Heart left ventricle (tissue), 16 donors: Measurements from ENCODE around the gene MPST. TPM values are rescaled to one million over a fixed set of nuclear protein-coding genes. Genes with fewer than 3 reads are reported as not detected.

Experiments
- ATAC-seq, 4 donors: fragments of 200-7000 bp; cut with Tn5 transposase; one replicate each; pipeline ENCODE4 v1.9.1; 2020 to 2022; ENCODE audit warnings: moderate library complexity in 4 of 4, mild to moderate bottlenecking in 3 of 4, moderate number of reproducible peaks in 1 of 4
- DNase-seq, 5 donors: peaks; one replicate each; pipeline ENCODE4 v3.0.0-alpha.2; 2020
- H3K27ac ChIP-seq, 12 donors: fragments of 200-600 bp; sonication (generic) in 4 of 12; one replicate each; pipeline versions ENCODE4 v1.5.0 to v1.8.0; 2016 to 2022; ENCODE audit warnings: mild to moderate bottlenecking in 2 of 12
- H3K27me3 ChIP-seq, 9 donors: fragments of 200-600 bp; sonication (generic) in 2 of 9; one replicate each; pipeline versions ENCODE4 v1.5.1 to v1.8.0; 2016 to 2022; ENCODE audit warnings: mild to moderate bottlenecking in 3 of 9
- H3K36me3 ChIP-seq, 9 donors: fragments of 200-600 bp; sonication (generic) in 2 of 9; one replicate each; pipeline versions ENCODE4 v1.5.0 to v1.8.0; 2018 to 2022; ENCODE audit warnings: mild to moderate bottlenecking in 2 of 9
- H3K4me1 ChIP-seq, 12 donors: fragments of 200-600 bp; sonication (generic) in 4 of 12; one replicate each; pipeline versions ENCODE4 v1.5.0 to v1.8.0; 2016 to 2022; ENCODE audit warnings: mild to moderate bottlenecking in 3 of 12
- H3K4me3 ChIP-seq, 12 donors: fragments of 200-600 bp; sonication (generic) in 4 of 12; one replicate each; pipeline versions ENCODE4 v1.5.0 to v1.8.0; 2017 to 2022; ENCODE audit warnings: mild to moderate bottlenecking in 9 of 12, moderate library complexity in 4 of 12
- H3K9me3 ChIP-seq, 12 donors: fragments of 200-600 bp; sonication (generic) in 4 of 12; one replicate each; pipeline versions ENCODE4 v1.5.0 to v1.8.0; 2016 to 2022; ENCODE audit warnings: mild to moderate bottlenecking in 1 of 12
- POLR2A ChIP-seq, 2 donors: fragments of 450-650 bp; IDR thresholded peaks; one replicate each; pipeline ENCODE4 v1.6.1; 2017; ENCODE audit warnings: antibody characterized with exemption in 2 of 2, mild to moderate bottlenecking in 2 of 2, moderate library complexity in 2 of 2
- WGBS, 4 donors: extraction: QIAGEN DNeasy Blood & Tissue Kit in 2 of 4; methylation state at CpG; one replicate each; pipeline versions ENCODE4 v1.1.5 to v1.1.7; 2013 to 2018; 5-methylcytosine and 5-hydroxymethylcytosine counted together
- intact Hi-C, 10 donors: fragments of 100-400 bp; cut with DNase I; formaldehyde crosslinking; loops; one replicate each; pipeline versions ENCODE4 v1.11.1 to v1.14.2; 2022
- polyA plus RNA-seq, 2 donors: library from polyadenylated mRNA; stranded (reverse); fragments of 200-250 nt; gene quantifications; one replicate each; pipeline ENCODE4 v1.2.3, GENCODE V29; 2013
- total RNA-seq, 9 donors: library from RNA; depleted of rRNA in 2 of 9; stranded (reverse); fragments of >200 nt in 2 of 9; fragmentation: NEBNext Ultra II Directional in 3 of 9; extraction: Animal tissue kit (Norgen Biotek cat#: 25700) in 3 of 9; gene quantifications; one replicate each; pipeline versions ENCODE4 v1.1.0 to v1.2.4, GENCODE V29; 2016 to 2023
- TF ChIP-seq, protein P1 (sequence below), 12 donors: fragments of 200-600 bp; sonication (generic) in 4 of 12; IDR thresholded peaks; one replicate each; pipeline versions ENCODE4 v1.5.0 to v1.8.0; 2018 to 2022; ENCODE audit warnings: antibody characterized with exemption in 12 of 12, mild to moderate bottlenecking in 5 of 12
- donor health status: ischemic (EF 13 %, LVEDD 7.1; RV severe dilation, severe dysfunction).
- donor health status: healthy with polysubstance abuse.
- donor health status: DM: no; HTN: yes; CAD: no.
- donor health status: DM: no; HTN: no; CAD: no.
- donor health status: ischemic (EF 25% LVEDD 6.9; RV normal size, moderate dysfunction).
- donor health status: ischemic (EF 25% LVEDD 5.7; RV mildly dilated, moderate dysfunction).
- donor health status: healthy.
- donor health status: DM: yes; HTN: yes; CAD: no.
- donor health status: ischemic (EF 35%, LVEDD 5.7; RV mildly dilated, moderate dysfunction).
- donor health status: nonischemic (EF 11% LVEDD 7.7; RV severe dilation, severe dysfunction).
- donor health status: DM: yes; HTN: yes; CAD: no.
- donor health status: PGD.
- donor health status: ischemic (EF 29% LVEDD 5.4; RV normal size, mild dysfunction).
- donor health status: nonischemic (EF 23%, LVEDD 6.1; RV moderate dilation, normal function).

Gene MPST
- total and polyA plus RNA-seq, 11 donors = 27.5 to 157 (median 59.9) TPM

DNA sequence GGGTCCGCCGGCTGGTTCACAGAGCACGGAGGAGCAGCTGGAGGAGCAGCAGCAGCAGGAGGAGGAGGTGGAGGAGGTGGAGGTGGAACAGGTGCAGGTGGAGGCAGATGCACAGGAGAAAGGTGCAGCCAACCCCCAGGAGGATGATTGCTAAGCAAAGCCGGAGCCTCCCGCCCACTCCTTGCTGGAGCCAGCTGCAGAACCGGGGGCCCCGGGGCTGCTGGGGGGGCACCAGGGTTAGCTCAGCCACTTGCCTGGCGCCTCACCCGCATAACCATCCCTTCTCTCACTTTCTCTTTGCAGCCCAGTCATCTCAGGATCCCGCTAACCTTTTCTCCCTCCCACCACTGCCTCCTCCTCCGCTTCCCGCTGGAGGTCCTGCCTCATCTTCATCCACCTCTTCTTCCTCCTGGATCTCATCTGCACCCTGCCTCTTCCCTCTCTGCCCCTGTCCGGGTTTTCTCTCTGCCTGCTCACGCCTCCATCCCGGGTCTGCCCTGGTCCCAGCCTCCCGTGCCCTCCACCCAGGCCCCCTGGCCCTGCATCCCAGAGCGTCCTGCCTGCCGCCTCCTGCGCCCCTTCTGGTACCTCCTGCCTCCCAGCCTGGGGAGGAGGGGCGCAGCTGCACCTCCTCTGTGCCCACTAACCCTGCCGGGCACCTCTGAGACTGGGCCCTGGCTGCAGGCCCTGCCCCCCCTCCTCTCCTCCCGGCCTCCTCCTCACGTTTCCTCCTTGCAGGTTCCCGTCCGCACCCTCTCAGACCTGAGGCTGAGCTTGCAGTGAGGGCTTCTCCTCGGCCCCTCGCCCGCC lies 41.5 kb downstream of the MPST start:
- intact Hi-C loops = no loop called here
- no peak overlapping the region for H3K4me3 ChIP-seq
- H3K36me3 ChIP-seq = peaks cover 0 to 54% (median 13%) of the 10 kb centered on the region in 9 donors
- 89 to 92% (median 91%) methylated on average over 28 of the region's 28 CpGs for WGBS, 4 donors
- H3K27ac ChIP-seq = no peak overlapping the region
- H3K27me3 ChIP-seq = no peaks in the 10 kb centered on the region
- TF ChIP-seq, protein P1, sequence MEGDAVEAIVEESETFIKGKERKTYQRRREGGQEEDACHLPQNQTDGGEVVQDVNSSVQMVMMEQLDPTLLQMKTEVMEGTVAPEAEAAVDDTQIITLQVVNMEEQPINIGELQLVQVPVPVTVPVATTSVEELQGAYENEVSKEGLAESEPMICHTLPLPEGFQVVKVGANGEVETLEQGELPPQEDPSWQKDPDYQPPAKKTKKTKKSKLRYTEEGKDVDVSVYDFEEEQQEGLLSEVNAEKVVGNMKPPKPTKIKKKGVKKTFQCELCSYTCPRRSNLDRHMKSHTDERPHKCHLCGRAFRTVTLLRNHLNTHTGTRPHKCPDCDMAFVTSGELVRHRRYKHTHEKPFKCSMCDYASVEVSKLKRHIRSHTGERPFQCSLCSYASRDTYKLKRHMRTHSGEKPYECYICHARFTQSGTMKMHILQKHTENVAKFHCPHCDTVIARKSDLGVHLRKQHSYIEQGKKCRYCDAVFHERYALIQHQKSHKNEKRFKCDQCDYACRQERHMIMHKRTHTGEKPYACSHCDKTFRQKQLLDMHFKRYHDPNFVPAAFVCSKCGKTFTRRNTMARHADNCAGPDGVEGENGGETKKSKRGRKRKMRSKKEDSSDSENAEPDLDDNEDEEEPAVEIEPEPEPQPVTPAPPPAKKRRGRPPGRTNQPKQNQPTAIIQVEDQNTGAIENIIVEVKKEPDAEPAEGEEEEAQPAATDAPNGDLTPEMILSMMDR (IDR thresholded peaks at IDR 0.05) = no peak
- no peak for ATAC-seq
- H3K9me3 ChIP-seq = no peaks in the 10 kb centered on the region
- H3K4me1 ChIP-seq = no peaks in the 10 kb centered on the region
- DNase-seq = peak in 1 of 5 donors; percentile 15

GRCh38 chr22:37061611-37062375 lies 42.3 kb downstream of the MPST start:
- intact Hi-C loops = no loop called here
- no peak overlapping the region for H3K4me3 ChIP-seq
- peaks cover 0 to 47% (median 13%) of the 10 kb centered on the region in 9 donors for H3K36me3 ChIP-seq
- no peaks in the 10 kb centered on the region for H3K9me3 ChIP-seq
- H3K4me1 ChIP-seq = no peaks in the 10 kb centered on the region
- peaks cover 0 to under 1% (median 0%) of the 10 kb centered on the region in 9 donors for H3K27me3 ChIP-seq
- H3K27ac ChIP-seq = no peak overlapping the region
- TF ChIP-seq, protein P1 (IDR thresholded peaks at IDR 0.05) = no peak
- TF ChIP-seq POLR2A (IDR thresholded peaks at IDR 0.05) = no peak
- WGBS, 4 donors = 89 to 97% (median 91%) methylated on average over 10 of the region's 10 CpGs
- DNase-seq (peak in 1 of 5 donors; percentile 14), ATAC-seq (no peak)

- TF ChIP-seq POLR2A (IDR thresholded peaks at IDR 0.05) = no peak
- TF ChIP-seq, protein P1 (IDR thresholded peaks at IDR 0.05) = no peak
- H3K4me3 ChIP-seq = no peak overlapping the region
- ATAC-seq = no peak
- H3K4me1 ChIP-seq = no peaks in the 10 kb centered on the region
- peaks cover 0 to 6% (median 0%) of the 10 kb centered on the region in 9 donors for H3K27me3 ChIP-seq
- 64 to 76% (median 70%) methylated on average over 7 of the region's 7 CpGs for WGBS, 4 donors
- no peak for DNase-seq
- H3K9me3 ChIP-seq = no peaks in the 10 kb centered on the region
- H3K36me3 ChIP-seq = peaks cover 0 to 41% (median 9%) of the 10 kb centered on the region in 9 donors
- intact Hi-C loops = no loop called here
- no peak overlapping the region for H3K27ac ChIP-seq
These were observed 42.8 kb downstream of the MPST start for GRCh38 chr22:37062376-37062675.

- peaks cover 0 to 36% (median 5%) of the 10 kb centered on the region in 9 donors for H3K36me3 ChIP-seq
- no peak overlapping the region for H3K4me3 ChIP-seq
- WGBS, 4 donors = 83 to 95% (median 87%) methylated on average over 12 to 15 of the region's 15 CpGs
- DNase-seq (peak in 1 of 5 donors; percentile 17), ATAC-seq (no peak)
- no peaks in the 10 kb centered on the region for H3K9me3 ChIP-seq
- H3K27ac ChIP-seq = no peak overlapping the region
- no peaks in the 10 kb centered on the region for H3K4me1 ChIP-seq
- intact Hi-C loops = no loop called here
- TF ChIP-seq, protein P1 (IDR thresholded peaks at IDR 0.05) = no peak
- TF ChIP-seq POLR2A (IDR thresholded peaks at IDR 0.05) = no peak
- H3K27me3 ChIP-seq = peaks cover 0 to 11% (median under 1%) of the 10 kb centered on the region in 9 donors
These were observed 43.3 kb downstream of the MPST start for GRCh38 chr22:37062702-37063381.
